Keratinocyte (primary cell): ENCODE results near the gene GFPT2.

Experiments
- CTCF ChIP-seq, 3 experiments: IDR thresholded peaks in 1 of 3; conservative IDR thresholded peaks in 1 of 3; optimal IDR thresholded peaks in 1 of 3; 2 replicates in 2 of 3; 3 replicates in 1 of 3; pipeline versions ENCODE3 to v1.5.1; 2011; ENCODE audit warnings: low read length in 3 of 3, mild to moderate bottlenecking in 3 of 3, moderate library complexity in 2 of 3, control low read depth in 1 of 3, inconsistent platforms in 1 of 3; ENCODE audit not compliant: insufficient read depth in 2 of 3; ENCODE audit errors: extremely low read depth in 1 of 3
- EZH2 ChIP-seq: IDR thresholded peaks from one replicate; pipeline ENCODE4 v1.6.1; 2012; ENCODE audit warnings: inconsistent platforms, mild to moderate bottlenecking, low read length, moderate library complexity

GRCh38 chr5:180391276-180391675 is 38.1 kb upstream of the GFPT2 start:
- TF ChIP-seq CTCF (optimal IDR thresholded peaks at IDR 0.05 in 1 of 3, IDR thresholded peaks at IDR 0.05 in 1 of 3, conservative IDR thresholded peaks at IDR 0.05 in 1 of 3; ENCODE audit: extremely low read depth in 1 of 3, insufficient read depth in 2 of 3, low read length in 3 of 3) = no peak
- TF ChIP-seq EZH2 = no peak
